KMS-11 (cell line): ENCODE data around the gene PTH2.
"Not testable (repeated sequence)": the region's sequence is repeated elsewhere in the genome, so short reads cannot be mapped to it uniquely, and the experiment has no call there.

ENCODE experiments used
- H2AFZ ChIP-seq: fragments of 200-600 bp; sonication (generic); 2 replicates; pipeline ENCODE4 v1.6.1; 2016; ENCODE audit warnings: antibody characterized with exemption, mixed run types, low read depth
- H3K27ac ChIP-seq: fragments of 200-600 bp; sonication (generic); 2 replicates; pipeline ENCODE4 v1.6.1; 2016; ENCODE audit warnings: mild to moderate bottlenecking, mixed run types
- H3K27me3 ChIP-seq: fragments of 200-600 bp; sonication (generic); 2 replicates; pipeline ENCODE4 v1.6.1; 2017; ENCODE audit warnings: mild to moderate bottlenecking, low read depth, mixed run types, moderate library complexity; ENCODE audit not compliant: insufficient read depth
- H3K36me3 ChIP-seq: fragments of 200-600 bp; sonication (generic); 2 replicates; pipeline ENCODE4 v1.6.1; 2017; ENCODE audit warnings: mild to moderate bottlenecking, mixed run types; ENCODE audit not compliant: insufficient read depth
- H3K4me1 ChIP-seq: fragments of 200-600 bp; sonication (generic); 2 replicates; pipeline ENCODE4 v1.6.1; 2016; ENCODE audit warnings: mild to moderate bottlenecking, low read depth, mixed run types; ENCODE audit not compliant: poor library complexity, severe bottlenecking
- H3K4me2 ChIP-seq: fragments of 200-600 bp; sonication (generic); 2 replicates; pipeline ENCODE4 v1.7.0; 2016; ENCODE audit warnings: mild to moderate bottlenecking, mixed run types
- H3K4me3 ChIP-seq: fragments of 200-600 bp; sonication (generic); IDR thresholded peaks from 2 replicates; pipeline ENCODE4 v1.6.1; 2017; ENCODE audit warnings: low read depth, low read length, mixed read lengths; ENCODE audit not compliant: insufficient read depth
- H3K79me2 ChIP-seq: fragments of 200-600 bp; sonication (generic); 2 replicates; pipeline ENCODE4 v1.6.1; 2016; ENCODE audit warnings: low read depth, mixed run types; ENCODE audit not compliant: insufficient read depth
- H3K9ac ChIP-seq: fragments of 200-600 bp; sonication (generic); 2 replicates; pipeline ENCODE4 v1.6.1; 2016; ENCODE audit warnings: mild to moderate bottlenecking, mixed run types
- H4K20me1 ChIP-seq: fragments of 200-600 bp; sonication (generic); 2 replicates; pipeline ENCODE4 v1.6.1; 2016; ENCODE audit warnings: mild to moderate bottlenecking, mixed run types; ENCODE audit not compliant: insufficient read depth
- TF ChIP-seq, protein P1 (sequence below): fragments of 200-600 bp; sonication (generic); conservative IDR thresholded peaks from 2 replicates; pipeline ENCODE4 v1.6.1; 2017; ENCODE audit warnings: low read depth, mild to moderate bottlenecking, antibody characterized with exemption, low read length, moderate library complexity, mixed read lengths

Gene PTH2

DNA sequence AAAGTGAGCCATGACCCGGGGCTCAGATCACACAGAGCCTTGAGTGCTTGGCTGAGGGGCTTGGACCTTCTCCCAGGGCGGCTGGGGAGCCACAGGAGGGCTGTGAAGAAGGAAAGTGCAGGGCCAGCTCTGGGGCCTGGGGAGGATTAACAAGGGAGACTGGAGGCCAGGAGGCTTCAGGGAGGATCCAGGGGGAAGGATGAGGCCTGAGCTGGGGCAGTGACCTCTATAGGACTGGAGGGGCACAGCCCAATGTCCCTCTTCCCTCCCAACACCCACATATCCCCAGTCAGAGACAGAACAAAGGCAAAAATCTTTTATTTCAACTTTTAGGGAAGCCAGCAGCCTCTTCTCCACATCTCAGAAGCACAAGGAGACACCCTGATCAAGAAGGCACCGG lies 22.8 kb upstream of the PTH2 start:
- no peak overlapping the region for H3K4me3 ChIP-seq
- H3K9ac ChIP-seq, result no peak overlapping the region
- peaks cover 4% of the 10 kb centered on the region; the same call in 1 of the 2 replicates for H3K79me2 ChIP-seq
- no peaks in the 10 kb centered on the region for H3K36me3 ChIP-seq
- H2AFZ ChIP-seq, result no peak overlapping the region
- H3K4me2 ChIP-seq, result no peak overlapping the region
- H4K20me1 ChIP-seq, result no peaks in the 10 kb centered on the region
- H3K4me1 ChIP-seq, result peaks cover 24% of the 10 kb centered on the region
- no peak overlapping the region for H3K27ac ChIP-seq
- H3K27me3 ChIP-seq, result peaks cover 15% of the 10 kb centered on the region
- TF ChIP-seq, protein P1, sequence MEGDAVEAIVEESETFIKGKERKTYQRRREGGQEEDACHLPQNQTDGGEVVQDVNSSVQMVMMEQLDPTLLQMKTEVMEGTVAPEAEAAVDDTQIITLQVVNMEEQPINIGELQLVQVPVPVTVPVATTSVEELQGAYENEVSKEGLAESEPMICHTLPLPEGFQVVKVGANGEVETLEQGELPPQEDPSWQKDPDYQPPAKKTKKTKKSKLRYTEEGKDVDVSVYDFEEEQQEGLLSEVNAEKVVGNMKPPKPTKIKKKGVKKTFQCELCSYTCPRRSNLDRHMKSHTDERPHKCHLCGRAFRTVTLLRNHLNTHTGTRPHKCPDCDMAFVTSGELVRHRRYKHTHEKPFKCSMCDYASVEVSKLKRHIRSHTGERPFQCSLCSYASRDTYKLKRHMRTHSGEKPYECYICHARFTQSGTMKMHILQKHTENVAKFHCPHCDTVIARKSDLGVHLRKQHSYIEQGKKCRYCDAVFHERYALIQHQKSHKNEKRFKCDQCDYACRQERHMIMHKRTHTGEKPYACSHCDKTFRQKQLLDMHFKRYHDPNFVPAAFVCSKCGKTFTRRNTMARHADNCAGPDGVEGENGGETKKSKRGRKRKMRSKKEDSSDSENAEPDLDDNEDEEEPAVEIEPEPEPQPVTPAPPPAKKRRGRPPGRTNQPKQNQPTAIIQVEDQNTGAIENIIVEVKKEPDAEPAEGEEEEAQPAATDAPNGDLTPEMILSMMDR, result no peak

DNA sequence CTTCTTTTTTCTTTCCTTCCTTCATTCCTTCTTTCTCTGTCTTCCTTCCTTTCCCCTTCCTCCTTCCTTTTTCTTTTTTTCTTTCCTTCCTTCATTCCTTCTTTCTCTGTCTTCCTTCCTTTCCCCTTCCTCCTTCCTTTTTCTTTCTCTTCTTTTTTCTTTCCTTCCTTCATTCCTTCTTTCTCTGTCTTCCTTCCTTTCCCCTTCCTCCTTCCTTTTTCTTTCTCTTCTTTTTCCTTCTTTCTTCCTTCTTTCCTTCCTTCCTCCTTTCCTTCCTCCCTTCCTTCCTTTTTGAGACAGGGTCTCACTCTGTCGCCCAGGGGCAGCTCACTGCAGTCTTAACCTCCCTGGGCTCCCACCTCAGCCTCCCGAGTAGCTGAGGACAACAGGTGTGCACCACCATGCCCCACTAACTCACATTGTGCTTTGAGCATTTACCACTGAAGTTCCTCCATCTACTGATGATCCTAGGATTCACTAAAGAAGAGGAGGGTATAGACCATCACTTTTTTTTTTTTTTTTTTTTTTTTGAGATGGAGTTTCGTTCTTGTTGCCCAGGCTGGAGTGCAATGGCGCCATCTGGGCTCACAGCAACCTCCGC lies 21.0 kb upstream of the PTH2 start:
- TF ChIP-seq, protein P1, result peak; percentile 24
- peaks cover 33% of the 10 kb centered on the region for H3K27me3 ChIP-seq
- H3K36me3 ChIP-seq, H3K79me2 ChIP-seq, H3K9ac ChIP-seq, H3K4me3 ChIP-seq, H4K20me1 ChIP-seq, H3K27ac ChIP-seq: not testable (repeated sequence)
- peak overlapping the region; percentile 84; the same call in 1 of the 2 replicates for H2AFZ ChIP-seq
- H3K4me1 ChIP-seq, result peaks cover 16% of the 10 kb centered on the region
- peak overlapping the region; percentile 89; the same call in 1 of the 2 replicates for H3K4me2 ChIP-seq

DNA sequence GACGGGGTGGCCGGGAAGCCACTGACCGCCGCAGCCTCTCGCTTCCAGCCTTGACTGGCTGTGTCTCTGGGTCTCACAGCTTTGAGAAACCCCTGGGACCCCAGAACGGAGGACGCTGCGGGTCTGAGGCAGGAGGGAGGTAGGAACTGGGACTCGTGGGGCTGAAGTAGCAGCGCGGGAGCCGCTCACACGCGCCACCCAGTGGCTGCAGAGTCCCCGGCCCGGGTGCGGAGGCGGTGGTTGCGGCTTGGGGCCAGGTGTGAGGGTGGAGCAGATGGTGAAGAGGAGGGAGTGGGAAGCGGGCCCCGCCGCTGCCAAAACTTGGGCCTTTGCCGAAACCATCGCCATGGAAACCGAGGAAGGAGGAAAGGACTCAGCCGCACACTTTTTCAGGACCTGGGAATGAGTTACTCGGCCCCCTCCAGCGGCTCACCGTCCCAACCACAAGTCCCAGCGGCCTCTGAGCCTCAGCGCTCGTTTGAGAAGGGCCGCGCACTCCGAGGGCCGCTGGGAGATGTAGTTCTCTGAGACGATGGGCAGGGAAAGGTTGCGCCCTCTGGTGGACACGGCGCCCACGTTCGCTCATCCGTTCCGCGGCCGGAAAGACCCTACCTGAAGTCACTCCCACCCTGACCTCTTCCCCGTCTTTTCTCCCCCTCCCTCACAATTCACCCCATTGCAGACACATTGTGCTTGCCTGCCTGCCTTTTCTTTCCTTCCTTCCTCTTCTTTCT lies 20.3 kb upstream of the PTH2 start:
- H3K27ac ChIP-seq, result peak overlapping the region; percentile 45; the same call in 1 of the 2 replicates

DNA sequence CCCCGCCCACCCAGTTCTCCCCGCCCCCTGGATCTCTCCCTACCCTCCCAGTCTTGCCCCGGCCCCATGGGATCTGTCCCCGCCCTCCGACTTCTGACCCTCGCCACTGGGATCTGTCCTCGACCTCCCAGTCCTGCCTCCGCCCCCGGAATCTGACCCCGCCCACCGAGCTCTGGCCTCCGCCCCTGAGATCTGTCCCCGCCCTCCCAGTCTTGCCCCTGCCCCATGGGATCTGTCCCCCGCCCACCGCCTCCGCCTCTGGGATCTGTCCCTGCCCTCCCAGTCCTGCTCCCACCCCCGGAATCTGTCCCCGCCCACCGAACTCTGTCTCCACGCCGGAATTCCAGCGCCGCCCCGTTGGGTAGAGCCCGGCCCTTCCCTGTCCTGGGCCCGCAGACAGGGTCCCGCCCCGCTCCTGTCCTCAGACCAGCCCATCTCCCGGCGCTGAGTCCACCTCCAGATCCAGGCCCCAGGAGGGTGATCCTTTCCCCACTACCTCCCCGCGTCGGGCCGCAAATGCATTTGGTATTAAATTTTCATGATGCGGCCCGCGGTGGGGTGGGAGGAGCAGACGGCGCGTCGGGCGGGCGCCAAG lies 19.6 kb upstream of the PTH2 start:
- peaks cover 16% of the 10 kb centered on the region for H3K4me1 ChIP-seq

More for the DNA sequence above, 20.3 kb upstream of the PTH2 start:
- Histone ChIP-seq H3K79me2 (no peaks in the 10 kb centered on the region), H4K20me1 (no peaks in the 10 kb centered on the region), H3K4me2 (peak overlapping the region; percentile 89), H3K27me3 (peaks cover 40% of the 10 kb centered on the region), H3K36me3 (no peaks in the 10 kb centered on the region), H3K9ac (peak overlapping the region; percentile 46), H3K4me1 (peaks cover 16% of the 10 kb centered on the region), H2AFZ (peak overlapping the region; percentile 84), H3K4me3 (no peak overlapping the region)
- TF ChIP-seq, protein P1, result peak; percentile 70

More for the DNA sequence above, 19.6 kb upstream of the PTH2 start:
- Histone ChIP-seq H3K4me2 (peak overlapping the region; percentile 89), H3K4me3 (no peak overlapping the region), H2AFZ (peak overlapping the region; percentile 84), H4K20me1 (no peaks in the 10 kb centered on the region), H3K27me3 (peaks cover 46% of the 10 kb centered on the region), H3K79me2 (no peaks in the 10 kb centered on the region), H3K9ac (peak overlapping the region; percentile 46), H3K27ac (peak overlapping the region; percentile 45; the same call in 1 of the 2 replicates), H3K36me3 (no peaks in the 10 kb centered on the region)
- TF ChIP-seq, protein P1, result no peak
